Heart right ventricle (tissue), 16 donors: ENCODE measurements around the gene NRXN2. TPM values are rescaled to one million over a fixed set of nuclear protein-coding genes. Genes with fewer than 3 reads are reported as not detected.
"Not testable (repeated sequence)": the region's sequence is repeated elsewhere in the genome, so short reads cannot be mapped to it uniquely, and the experiment has no call there.

Experiments used
- ATAC-seq, 8 donors: fragments of 200-7000 bp; cut with Tn5 transposase; one replicate each; pipeline ENCODE4 v1.9.1; 2020; ENCODE audit warnings: mild to moderate bottlenecking in 8 of 8, moderate library complexity in 8 of 8, moderate number of reproducible peaks in 1 of 8
- DNase-seq, 2 donors: peaks; one replicate each; pipeline ENCODE4 v3.0.0-alpha.2; 2020
- H3K27ac ChIP-seq, 10 donors: fragments of 200-600 bp; sonication (generic) in 2 of 10; one replicate each; pipeline versions ENCODE4 v1.5.0 to v1.8.0; 2020 to 2022; ENCODE audit warnings: mild to moderate bottlenecking in 3 of 10
- H3K27me3 ChIP-seq, 7 donors: fragments of 200-600 bp; one replicate each; pipeline ENCODE4 v1.8.0; 2021 to 2022; ENCODE audit warnings: mild to moderate bottlenecking in 2 of 7
- H3K36me3 ChIP-seq, 9 donors: fragments of 200-600 bp; sonication (generic) in 1 of 9; one replicate each; pipeline versions ENCODE4 v1.5.0 to v1.8.0; 2020 to 2022; ENCODE audit warnings: mild to moderate bottlenecking in 2 of 9
- H3K4me1 ChIP-seq, 9 donors: fragments of 200-600 bp; sonication (generic) in 1 of 9; one replicate each; pipeline versions ENCODE4 v1.5.0 to v1.8.0; 2020 to 2022; ENCODE audit warnings: mild to moderate bottlenecking in 4 of 9
- H3K4me3 ChIP-seq, 10 donors: fragments of 200-600 bp; sonication (generic) in 2 of 10; one replicate each; pipeline versions ENCODE4 v1.5.0 to v1.8.0; 2020 to 2022; ENCODE audit warnings: mild to moderate bottlenecking in 7 of 10, moderate library complexity in 2 of 10
- H3K9me3 ChIP-seq, 11 donors: fragments of 200-600 bp in 10 of 11; sonication (generic) in 2 of 11; one replicate each; pipeline versions ENCODE4 v1.5.0 to v1.8.0; 2013 to 2022; ENCODE audit warnings: mild to moderate bottlenecking in 2 of 11, control low read depth in 1 of 11, moderate library complexity in 1 of 11
- WGBS, 2 donors: extraction: QIAGEN DNeasy Blood & Tissue Kit; methylation state at CpG; one replicate each; pipeline ENCODE4 v1.1.7; 2013; ENCODE audit warnings: inconsistent platforms in 1 of 2; 5-methylcytosine and 5-hydroxymethylcytosine counted together
- intact Hi-C, 10 donors: fragments of 100-400 bp; cut with DNase I; formaldehyde crosslinking; loops; one replicate each; pipeline versions ENCODE4 v1.11.1 to v1.14.2; 2022
- polyA plus RNA-seq, 2 donors: library from polyadenylated mRNA; stranded (reverse); fragments of 200-250 nt; gene quantifications; one replicate each; pipeline ENCODE4 v1.2.3, GENCODE V29; 2013
- total RNA-seq, 10 donors: library from RNA; stranded (reverse); fragmentation: NEBNext Ultra II Directional in 3 of 10; extraction: Animal tissue kit (Norgen Biotek cat#: 25700) in 3 of 10; gene quantifications; one replicate each; pipeline versions ENCODE4 v1.2.1 to v1.2.4, GENCODE V29; 2021 to 2023
- TF ChIP-seq, protein P1 (sequence below), 9 donors: fragments of 200-600 bp; sonication (generic) in 2 of 9; IDR thresholded peaks; one replicate each; pipeline versions ENCODE4 v1.5.0 to v1.8.0; 2021 to 2022; ENCODE audit warnings: antibody characterized with exemption in 9 of 9, mild to moderate bottlenecking in 5 of 9, moderate library complexity in 1 of 9
- donor health status: Arrhythmogenic right ventricular cardiomyopathy.
- donor health status: ischemic (EF 13 %, LVEDD 7.1; RV severe dilation, severe dysfunction).
- donor health status: healthy with polysubstance abuse.
- donor health status: DM: no; HTN: yes; CAD: no.
- donor health status: DM: no; HTN: no; CAD: no.
- donor health status: ischemic (EF 25% LVEDD 6.9; RV normal size, moderate dysfunction).
- donor health status: ischemic (EF 25% LVEDD 5.7; RV mildly dilated, moderate dysfunction).
- donor health status: healthy.
- donor health status: DM: yes; HTN: yes; CAD: no.
- donor health status: Ischemic cardiomyopathy.
- donor health status: ischemic (EF 35%, LVEDD 5.7; RV mildly dilated, moderate dysfunction).
- donor health status: nonischemic (EF 11% LVEDD 7.7; RV severe dilation, severe dysfunction).
- donor health status: DM: yes; HTN: yes; CAD: no.
- donor health status: PGD.
- donor health status: ischemic (EF 29% LVEDD 5.4; RV normal size, mild dysfunction).
- donor health status: nonischemic (EF 23%, LVEDD 6.1; RV moderate dilation, normal function).

NRXN2 gene
- total and polyA plus RNA-seq, 12 donors: 0.45 to 5.5 (median 1.4) TPM

DNA sequence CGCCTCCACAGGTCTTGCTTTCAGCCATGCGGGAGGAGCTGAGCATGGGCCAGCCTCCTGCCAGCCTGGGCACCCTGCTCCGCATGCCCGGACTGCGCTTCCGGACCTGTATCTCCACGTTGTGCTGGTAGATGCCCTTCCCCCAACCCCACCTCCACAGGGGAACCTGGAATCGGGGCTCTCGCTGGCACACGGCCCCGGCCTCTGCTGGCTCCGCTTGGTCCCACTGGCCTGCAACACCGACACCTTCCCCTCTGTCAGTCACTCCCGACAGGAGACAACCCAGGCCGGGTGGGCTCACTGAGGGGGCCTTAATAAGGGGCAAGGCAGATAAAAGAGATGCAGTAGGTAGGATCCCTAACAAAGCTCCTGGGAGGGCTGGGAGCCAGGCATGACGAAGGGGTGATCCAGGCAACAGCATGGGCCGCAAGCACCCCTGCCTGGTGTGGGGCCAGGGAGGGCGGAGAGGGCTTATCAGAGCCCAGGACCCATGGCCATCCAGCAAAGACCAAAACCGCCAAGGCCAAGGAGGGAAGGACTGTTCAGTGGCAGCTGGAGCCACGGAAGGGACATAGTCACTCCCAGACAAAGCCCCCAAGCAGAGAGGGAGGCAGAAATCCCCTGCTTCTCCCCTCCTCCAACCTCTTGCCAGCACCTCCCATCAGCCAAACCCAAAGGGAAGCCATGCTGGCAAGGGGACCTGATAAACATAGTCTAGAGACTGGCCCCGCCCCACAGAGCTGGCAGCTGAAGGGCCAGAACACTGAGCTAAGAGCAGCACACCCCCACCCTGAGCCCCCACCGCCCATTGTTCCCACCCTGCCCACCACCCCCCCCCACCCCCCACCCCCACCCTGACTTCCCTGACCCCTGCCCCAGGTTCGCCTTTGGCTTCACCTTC lies 124.0 kb downstream of the NRXN2 start:
- intact Hi-C loops: no loop called here
- no peak for ATAC-seq
- no peaks in the 10 kb centered on the region for H3K9me3 ChIP-seq
- TF ChIP-seq, protein P1, sequence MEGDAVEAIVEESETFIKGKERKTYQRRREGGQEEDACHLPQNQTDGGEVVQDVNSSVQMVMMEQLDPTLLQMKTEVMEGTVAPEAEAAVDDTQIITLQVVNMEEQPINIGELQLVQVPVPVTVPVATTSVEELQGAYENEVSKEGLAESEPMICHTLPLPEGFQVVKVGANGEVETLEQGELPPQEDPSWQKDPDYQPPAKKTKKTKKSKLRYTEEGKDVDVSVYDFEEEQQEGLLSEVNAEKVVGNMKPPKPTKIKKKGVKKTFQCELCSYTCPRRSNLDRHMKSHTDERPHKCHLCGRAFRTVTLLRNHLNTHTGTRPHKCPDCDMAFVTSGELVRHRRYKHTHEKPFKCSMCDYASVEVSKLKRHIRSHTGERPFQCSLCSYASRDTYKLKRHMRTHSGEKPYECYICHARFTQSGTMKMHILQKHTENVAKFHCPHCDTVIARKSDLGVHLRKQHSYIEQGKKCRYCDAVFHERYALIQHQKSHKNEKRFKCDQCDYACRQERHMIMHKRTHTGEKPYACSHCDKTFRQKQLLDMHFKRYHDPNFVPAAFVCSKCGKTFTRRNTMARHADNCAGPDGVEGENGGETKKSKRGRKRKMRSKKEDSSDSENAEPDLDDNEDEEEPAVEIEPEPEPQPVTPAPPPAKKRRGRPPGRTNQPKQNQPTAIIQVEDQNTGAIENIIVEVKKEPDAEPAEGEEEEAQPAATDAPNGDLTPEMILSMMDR (IDR thresholded peaks at IDR 0.05): no peak
- no peak overlapping the region for H3K27ac ChIP-seq
- no peak for DNase-seq
- no peaks in the 10 kb centered on the region for H3K4me1 ChIP-seq
- H3K27me3 ChIP-seq: peaks cover 0 to 5% (median 0%) of the 10 kb centered on the region in 7 donors
- 82 to 83% methylated on average over 23 of the region's 23 CpGs for WGBS, 2 donors
- no peaks in the 10 kb centered on the region for H3K36me3 ChIP-seq
- H3K4me3 ChIP-seq: no peak overlapping the region

DNA sequence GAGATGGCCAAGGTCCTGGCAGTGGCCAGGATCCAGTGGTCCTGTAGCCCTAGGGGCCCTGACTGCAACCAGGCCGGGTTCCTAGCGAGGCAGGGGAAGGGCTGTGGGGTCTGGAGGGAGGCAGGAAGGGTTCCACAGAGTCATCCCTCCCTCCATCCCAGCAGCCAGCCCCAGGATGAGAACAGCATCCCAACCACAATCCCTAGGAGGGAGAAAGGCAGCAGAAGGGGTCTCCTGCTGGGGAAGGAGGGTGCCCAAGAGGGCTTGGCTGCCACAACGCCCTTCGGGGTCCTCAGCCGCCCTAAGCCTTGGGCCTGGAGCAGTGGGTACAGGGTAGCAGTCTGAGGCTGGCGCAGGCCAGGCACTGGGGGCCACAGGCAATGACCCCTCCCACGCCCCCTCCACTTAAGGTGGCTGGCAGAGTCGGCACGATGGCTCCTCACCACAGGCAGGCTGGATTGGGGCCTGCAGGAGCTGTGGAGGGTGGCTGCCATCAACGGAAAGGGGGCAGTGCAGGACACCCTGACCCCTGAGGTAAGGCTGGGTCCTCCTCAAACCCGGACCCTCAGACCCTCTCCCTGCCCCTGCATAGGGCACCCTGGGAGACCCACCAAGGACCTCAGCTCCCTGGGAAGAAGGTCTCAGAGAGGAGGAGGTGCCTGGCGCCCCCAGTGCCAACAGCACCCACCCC lies 124.7 kb downstream of the NRXN2 start:
- Histone ChIP-seq H3K4me3 (no peak overlapping the region), H3K27ac (no peak overlapping the region), H3K27me3 (peaks cover 0 to 5% (median 0%) of the 10 kb centered on the region in 7 donors), H3K36me3 (no peaks in the 10 kb centered on the region), H3K4me1 (no peaks in the 10 kb centered on the region), H3K9me3 (no peaks in the 10 kb centered on the region)
- ATAC-seq (peak in 1 of 8 donors; percentile 30), DNase-seq (no peak)
- WGBS, 2 donors: 88 to 91% methylated on average over 12 of the region's 12 CpGs
- TF ChIP-seq, protein P1 (IDR thresholded peaks at IDR 0.05): no peak
- intact Hi-C loops: no loop called here

DNA sequence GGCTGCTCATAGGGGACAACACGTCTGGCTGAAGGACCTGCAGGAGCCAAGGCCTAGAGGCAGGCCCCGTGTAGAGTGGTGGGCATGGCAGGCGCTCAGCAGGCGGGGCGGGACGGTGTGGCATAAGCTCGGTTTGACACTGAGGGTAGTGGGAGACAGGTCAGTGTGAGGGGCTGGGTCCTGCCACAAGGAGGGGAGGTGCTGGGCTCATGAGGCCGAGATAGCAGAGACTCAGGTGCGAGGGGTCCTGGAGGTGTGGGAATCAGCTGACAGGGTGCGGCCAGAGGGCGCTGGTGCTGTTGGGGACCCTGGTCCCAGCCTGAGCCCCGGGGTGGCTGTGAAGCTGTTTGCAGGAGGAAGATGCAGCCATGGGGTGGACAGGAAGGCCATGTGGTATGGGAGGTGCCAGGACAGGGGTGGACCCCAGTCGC lies 125.3 kb downstream of the NRXN2 start:
- DNase-seq: no peak
- Histone ChIP-seq H3K27me3 (peaks cover 0 to 5% (median 0%) of the 10 kb centered on the region in 7 donors), H3K27ac (no peak overlapping the region), H3K4me1 (no peaks in the 10 kb centered on the region), H3K36me3 (no peaks in the 10 kb centered on the region), H3K4me3 (no peak overlapping the region), H3K9me3 (no peaks in the 10 kb centered on the region)
- intact Hi-C loops: no loop called here
- WGBS, 2 donors: 83 to 84% methylated on average over 13 of the region's 13 CpGs
- TF ChIP-seq, protein P1 (IDR thresholded peaks at IDR 0.05): no peak
- no peak for ATAC-seq

DNA sequence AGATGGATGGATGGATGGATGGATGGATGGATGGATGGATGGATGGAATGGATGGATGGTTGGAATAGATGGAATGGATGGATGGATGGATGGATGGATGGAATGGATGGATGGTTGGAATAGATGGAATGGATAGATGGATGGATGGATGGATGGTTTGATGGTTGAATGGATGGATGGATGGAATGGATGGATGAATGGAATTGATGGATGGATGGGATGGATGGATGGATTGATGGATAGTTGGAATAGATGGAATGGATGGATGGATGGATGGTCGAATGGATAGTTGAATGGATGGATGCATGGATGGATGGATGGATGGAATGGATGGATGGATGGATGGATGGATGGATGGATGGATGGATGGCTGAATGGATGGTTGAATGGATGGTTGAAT lies 127.1 kb downstream of the NRXN2 start:
- 62 to 80% methylated on average over 1 of the region's 1 CpG for WGBS, 2 donors
- ATAC-seq, intact Hi-C loops: not testable (repeated sequence)

More for the DNA sequence above, 127.1 kb downstream of the NRXN2 start:
- H3K4me3 ChIP-seq, H3K36me3 ChIP-seq, H3K9me3 ChIP-seq, H3K27me3 ChIP-seq, H3K4me1 ChIP-seq, H3K27ac ChIP-seq, DNase-seq: not testable (repeated sequence)
